Gastroesophageal sphincter (tissue), 3 donors: ENCODE measurements around the gene NFAT5.

Experiments
- EP300 ChIP-seq: sonication (generic); formaldehyde crosslinking; IDR thresholded peaks from one replicate; pipeline ENCODE4 v1.6.1; 2017; ENCODE audit warnings: antibody characterized with exemption, mild to moderate bottlenecking
- POLR2A ChIP-seq, 2 donors: fragments of 450-650 bp; IDR thresholded peaks; one replicate each; pipeline ENCODE4 v1.6.1; 2017; ENCODE audit warnings: antibody characterized with exemption in 2 of 2, mild to moderate bottlenecking in 2 of 2, moderate library complexity in 1 of 2
- TF ChIP-seq, protein P1 (sequence below), 4 experiments: fragments of 200-600 bp in 2 of 4; fragments of 450-650 bp in 2 of 4; sonication (generic) in 1 of 4; IDR thresholded peaks; one replicate each; pipeline ENCODE4 v1.5.1; 2017 to 2019; ENCODE audit warnings: antibody characterized with exemption in 4 of 4, mild to moderate bottlenecking in 2 of 4, moderate library complexity in 2 of 4

DNA sequence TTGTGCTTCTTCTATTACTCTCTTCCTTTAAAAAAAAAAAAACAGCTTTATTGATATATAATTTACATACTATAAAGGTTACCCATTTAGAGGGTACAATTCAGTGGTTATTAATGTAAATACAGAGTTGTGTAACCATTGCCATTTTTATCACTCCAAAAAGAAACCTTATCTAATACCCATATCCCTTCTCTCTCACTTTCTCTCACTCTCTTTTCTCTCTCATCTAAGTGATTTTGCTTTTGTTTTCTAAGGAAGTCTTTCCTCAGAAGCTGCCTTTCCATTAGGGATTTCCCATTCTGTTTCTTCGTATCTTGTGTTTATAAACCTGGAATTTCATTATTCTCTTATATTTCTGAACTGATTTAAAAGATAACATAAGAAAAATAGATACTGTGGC lies 55.5 kb downstream of the NFAT5 start:
- TF ChIP-seq, protein P1, sequence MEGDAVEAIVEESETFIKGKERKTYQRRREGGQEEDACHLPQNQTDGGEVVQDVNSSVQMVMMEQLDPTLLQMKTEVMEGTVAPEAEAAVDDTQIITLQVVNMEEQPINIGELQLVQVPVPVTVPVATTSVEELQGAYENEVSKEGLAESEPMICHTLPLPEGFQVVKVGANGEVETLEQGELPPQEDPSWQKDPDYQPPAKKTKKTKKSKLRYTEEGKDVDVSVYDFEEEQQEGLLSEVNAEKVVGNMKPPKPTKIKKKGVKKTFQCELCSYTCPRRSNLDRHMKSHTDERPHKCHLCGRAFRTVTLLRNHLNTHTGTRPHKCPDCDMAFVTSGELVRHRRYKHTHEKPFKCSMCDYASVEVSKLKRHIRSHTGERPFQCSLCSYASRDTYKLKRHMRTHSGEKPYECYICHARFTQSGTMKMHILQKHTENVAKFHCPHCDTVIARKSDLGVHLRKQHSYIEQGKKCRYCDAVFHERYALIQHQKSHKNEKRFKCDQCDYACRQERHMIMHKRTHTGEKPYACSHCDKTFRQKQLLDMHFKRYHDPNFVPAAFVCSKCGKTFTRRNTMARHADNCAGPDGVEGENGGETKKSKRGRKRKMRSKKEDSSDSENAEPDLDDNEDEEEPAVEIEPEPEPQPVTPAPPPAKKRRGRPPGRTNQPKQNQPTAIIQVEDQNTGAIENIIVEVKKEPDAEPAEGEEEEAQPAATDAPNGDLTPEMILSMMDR (IDR thresholded peaks at IDR 0.05) = no peak
- no peak for TF ChIP-seq EP300
- TF ChIP-seq POLR2A (IDR thresholded peaks at IDR 0.05) = no peak
